SK-N-SH (cell line): ENCODE results near the gene SORL1. TPM values are rescaled to one million over a fixed set of nuclear protein-coding genes. Genes with fewer than 3 reads are reported as not detected.

Experiments used
- CTCF ChIA-PET: fragments of 300-600, 350-600 bp; formaldehyde crosslinking; extraction: SDS; loops from one replicate; lab custom pipeline; 2021; lab: Yijun Ruan, JAX
- POLR2A ChIA-PET: fragments of 350-600 bp; sonication (Branson Sonifier 250); formaldehyde crosslinking; extraction: SDS; loops from one replicate; lab custom pipeline; 2020; ENCODE audit warnings: antibody characterized with exemption, inconsistent platforms; lab: Yijun Ruan, JAX
- DNase-seq: peaks from one replicate; pipeline ENCODE4 v3.0.0; 2012
- H2AFZ ChIP-seq: fragments of 200-600 bp; sonication (generic); 2 replicates; pipeline ENCODE4 v1.8.1; 2016; ENCODE audit warnings: antibody characterized with exemption, mild to moderate bottlenecking, low read depth
- H3F3A ChIP-seq: fragments of 200-600 bp; sonication (generic); replicated peaks from 2 replicates; pipeline ENCODE3; 2016; ENCODE audit warnings: antibody characterized with exemption, mild to moderate bottlenecking; ENCODE audit not compliant: insufficient read depth
- H3K27ac ChIP-seq, 2 experiments: fragments of 200-500 bp in 1 of 2; fragments of 200-600 bp in 1 of 2; sonication (Bioruptor generic) in 1 of 2; sonication (generic), shearing (Covaris generic) in 1 of 2; 2 replicates each; pipeline versions ENCODE4 v1.5.1 to v1.6.1; 2014 to 2016; ENCODE audit warnings: low read depth in 2 of 2, inconsistent platforms in 1 of 2, low read length in 1 of 2, mild to moderate bottlenecking in 1 of 2, mixed read lengths in 1 of 2
- H3K27me3 ChIP-seq: fragments of 200-600 bp; sonication (generic), shearing (Covaris generic); 2 replicates; pipeline ENCODE4 v1.6.1; 2016; ENCODE audit warnings: mixed run types; ENCODE audit not compliant: insufficient read depth
- H3K36me3 ChIP-seq, 2 experiments: fragments of 200-500 bp in 1 of 2; fragments of 200-600 bp in 1 of 2; sonication (Bioruptor generic) in 1 of 2; sonication (generic) in 1 of 2; replicated peaks in 1 of 2; 2 replicates each; pipeline versions ENCODE3 to v1.5.1; 2014 to 2016; ENCODE audit warnings: low read length in 1 of 2, mild to moderate bottlenecking in 1 of 2; ENCODE audit not compliant: insufficient read depth in 2 of 2, control insufficient read depth in 1 of 2
- H3K4me1 ChIP-seq, 2 experiments: fragments of 200-500 bp in 1 of 2; fragments of 200-600 bp in 1 of 2; sonication (Bioruptor generic) in 1 of 2; sonication (generic), shearing (Covaris generic) in 1 of 2; 2 replicates each; pipeline versions ENCODE4 v1.5.1 to v1.6.1; 2014 to 2016; ENCODE audit warnings: low read depth in 1 of 2, low read length in 1 of 2, mixed run types in 1 of 2; ENCODE audit not compliant: insufficient read depth in 2 of 2, control insufficient read depth in 1 of 2
- H3K4me2 ChIP-seq: fragments of 200-600 bp; sonication (generic), shearing (Covaris generic); 2 replicates; pipeline ENCODE4 v1.6.1; 2017; ENCODE audit warnings: mixed run types
- H3K4me3 ChIP-seq, 2 experiments: fragments of 200-500 bp in 1 of 2; fragments of 200-600 bp in 1 of 2; sonication (Bioruptor generic) in 1 of 2; sonication (generic), shearing (Covaris generic) in 1 of 2; 2 replicates each; pipeline versions ENCODE4 v1.5.1 to v1.8.1; 2014 to 2016; ENCODE audit warnings: low read depth in 2 of 2, inconsistent platforms in 1 of 2, low read length in 1 of 2, mild to moderate bottlenecking in 1 of 2, mixed read lengths in 1 of 2, moderate library complexity in 1 of 2
- H3K79me2 ChIP-seq: fragments of 200-600 bp; sonication (generic); 2 replicates; pipeline ENCODE4 v1.8.1; 2017; ENCODE audit warnings: mild to moderate bottlenecking; ENCODE audit not compliant: insufficient read depth
- H3K9ac ChIP-seq: fragments of 200-600 bp; sonication (generic); 2 replicates; pipeline ENCODE4 v1.6.1; 2017; ENCODE audit warnings: mixed run types
- H3K9me2 ChIP-seq: fragments of 200-600 bp; sonication (generic); 2 replicates; pipeline ENCODE4 v1.6.1; 2017; ENCODE audit warnings: mixed run types
- H3K9me3 ChIP-seq: fragments of 200-600 bp; sonication (generic); 2 replicates; pipeline ENCODE4 v1.6.1; 2017; ENCODE audit warnings: mixed run types, mild to moderate bottlenecking, moderate library complexity
- H4K20me1 ChIP-seq: fragments of 200-600 bp; sonication (generic); 2 replicates; pipeline ENCODE4 v1.6.1; 2017; ENCODE audit warnings: mild to moderate bottlenecking, mixed run types; ENCODE audit not compliant: insufficient read depth
- EP300 ChIP-seq, 2 experiments: IDR thresholded peaks; 2 replicates each; pipeline versions ENCODE4 v1.4.0 to v1.6.1; 2012; ENCODE audit warnings: borderline replicate concordance in 1 of 2, low read depth in 1 of 2, low read length in 1 of 2
- FOSL2 ChIP-seq: IDR thresholded peaks from 2 replicates; pipeline ENCODE4 v1.4.0; 2012; ENCODE audit warnings: low read depth, mild to moderate bottlenecking, moderate library complexity, borderline replicate concordance
- FOXM1 ChIP-seq: IDR thresholded peaks from 2 replicates; pipeline ENCODE4 v1.4.0; 2012; ENCODE audit warnings: low read depth, mild to moderate bottlenecking
- MEF2A ChIP-seq: IDR thresholded peaks from 2 replicates; pipeline ENCODE4 v1.4.0; 2012; ENCODE audit warnings: low read depth, borderline replicate concordance
- NRF1 ChIP-seq: IDR thresholded peaks from 2 replicates; pipeline ENCODE4 v1.6.1; 2012; ENCODE audit warnings: low read depth, mild to moderate bottlenecking, low read length
- RCOR1 ChIP-seq: fragments of 150-350 bp; IDR thresholded peaks from 2 replicates; pipeline ENCODE4 v1.6.1; 2017; ENCODE audit warnings: antibody characterized with exemption, low read length
- TCF12 ChIP-seq: IDR thresholded peaks from 2 replicates; pipeline ENCODE4 v1.4.0; 2012
- TEAD4 ChIP-seq: IDR thresholded peaks from 2 replicates; pipeline ENCODE4 v1.4.0; 2012; ENCODE audit warnings: mild to moderate bottlenecking, borderline replicate concordance; ENCODE audit not compliant: insufficient read depth
- YY1 ChIP-seq: IDR thresholded peaks from 2 replicates; pipeline ENCODE4 v1.4.0; 2012; ENCODE audit warnings: low read depth, mild to moderate bottlenecking
- WGBS: methylation state at CpG from one replicate; pipeline ENCODE4 v1.1.6; 2017; ENCODE audit warnings: low lambda C conversion rate; 5-methylcytosine and 5-hydroxymethylcytosine counted together
- polyA plus RNA-seq, 3 experiments: library from polyadenylated mRNA; depleted of rRNA; stranded (reverse); fragments of >200 nt; gene quantifications; 2 replicates each; pipeline ENCODE4 v1.2.3, GENCODE V29; 2012
- TF ChIP-seq, protein P1 (sequence below): fragments of 150-350 bp; IDR thresholded peaks from 2 replicates; pipeline ENCODE4 v1.6.1; 2017; ENCODE audit warnings: antibody characterized with exemption, low read length, low read depth, borderline replicate concordance
- TF ChIP-seq, protein P2 (sequence below): fragments of 200-600 bp; sonication (generic); IDR thresholded peaks from 2 replicates; pipeline ENCODE4 v1.6.1; 2017; ENCODE audit warnings: antibody characterized with exemption, mild to moderate bottlenecking, moderate library complexity
- TF ChIP-seq, protein P3 (sequence below): IDR thresholded peaks from 2 replicates; pipeline ENCODE4 v1.4.0; 2012; ENCODE audit warnings: low read depth, borderline replicate concordance

The SORL1 gene
- polyA plus RNA-seq, 1 of the 3 experiments (the other 2 are of a cell fraction) = 7.1 TPM

DNA sequence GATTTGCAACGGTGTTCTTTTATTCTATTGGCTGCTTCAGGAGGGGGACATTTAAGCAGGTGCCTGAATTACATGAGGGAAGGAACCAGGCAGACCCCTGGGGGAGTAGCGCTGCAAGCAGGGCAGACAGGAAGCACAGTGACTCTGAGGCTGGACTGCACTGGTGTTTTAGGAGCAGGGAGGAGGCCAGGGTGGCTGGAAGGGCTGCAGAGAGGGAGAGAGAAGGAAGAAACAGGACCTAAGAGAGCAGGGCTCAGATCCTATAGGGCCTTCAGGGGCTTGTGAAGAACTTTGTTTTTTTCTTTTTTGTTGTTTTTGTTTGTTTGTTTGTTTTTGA, 63.2 kb downstream of the SORL1 start:
- Histone ChIP-seq H3K36me3 (no peaks in the 10 kb centered on the region), H3K4me3 (no peak overlapping the region), H3F3A (no peaks in the 10 kb centered on the region), H3K9me2 (no peaks in the 10 kb centered on the region), H3K4me1 (no peaks in the 10 kb centered on the region), H3K4me2 (no peak overlapping the region), H3K9me3 (no peaks in the 10 kb centered on the region), H3K27ac (no peak overlapping the region), H2AFZ (no peak overlapping the region), H3K9ac (no peak overlapping the region), H4K20me1 (no peaks in the 10 kb centered on the region), H3K79me2 (no peaks in the 10 kb centered on the region), H3K27me3 (no peaks in the 10 kb centered on the region)
- no peak for DNase-seq
- ChIA-PET CTCF (no interaction called here), POLR2A (no interaction called here)
- WGBS = 62% methylated on average over 2 of the region's 2 CpGs
- TF ChIP-seq, protein P1, sequence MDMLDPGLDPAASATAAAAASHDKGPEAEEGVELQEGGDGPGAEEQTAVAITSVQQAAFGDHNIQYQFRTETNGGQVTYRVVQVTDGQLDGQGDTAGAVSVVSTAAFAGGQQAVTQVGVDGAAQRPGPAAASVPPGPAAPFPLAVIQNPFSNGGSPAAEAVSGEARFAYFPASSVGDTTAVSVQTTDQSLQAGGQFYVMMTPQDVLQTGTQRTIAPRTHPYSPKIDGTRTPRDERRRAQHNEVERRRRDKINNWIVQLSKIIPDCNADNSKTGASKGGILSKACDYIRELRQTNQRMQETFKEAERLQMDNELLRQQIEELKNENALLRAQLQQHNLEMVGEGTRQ = no peak
- TF ChIP-seq FOSL2 (no peak), YY1 (no peak), RCOR1 (no peak), TEAD4 (no peak), NRF1 (no peak)
- TF ChIP-seq, protein P2, sequence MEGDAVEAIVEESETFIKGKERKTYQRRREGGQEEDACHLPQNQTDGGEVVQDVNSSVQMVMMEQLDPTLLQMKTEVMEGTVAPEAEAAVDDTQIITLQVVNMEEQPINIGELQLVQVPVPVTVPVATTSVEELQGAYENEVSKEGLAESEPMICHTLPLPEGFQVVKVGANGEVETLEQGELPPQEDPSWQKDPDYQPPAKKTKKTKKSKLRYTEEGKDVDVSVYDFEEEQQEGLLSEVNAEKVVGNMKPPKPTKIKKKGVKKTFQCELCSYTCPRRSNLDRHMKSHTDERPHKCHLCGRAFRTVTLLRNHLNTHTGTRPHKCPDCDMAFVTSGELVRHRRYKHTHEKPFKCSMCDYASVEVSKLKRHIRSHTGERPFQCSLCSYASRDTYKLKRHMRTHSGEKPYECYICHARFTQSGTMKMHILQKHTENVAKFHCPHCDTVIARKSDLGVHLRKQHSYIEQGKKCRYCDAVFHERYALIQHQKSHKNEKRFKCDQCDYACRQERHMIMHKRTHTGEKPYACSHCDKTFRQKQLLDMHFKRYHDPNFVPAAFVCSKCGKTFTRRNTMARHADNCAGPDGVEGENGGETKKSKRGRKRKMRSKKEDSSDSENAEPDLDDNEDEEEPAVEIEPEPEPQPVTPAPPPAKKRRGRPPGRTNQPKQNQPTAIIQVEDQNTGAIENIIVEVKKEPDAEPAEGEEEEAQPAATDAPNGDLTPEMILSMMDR = no peak
- TF ChIP-seq, protein P3, sequence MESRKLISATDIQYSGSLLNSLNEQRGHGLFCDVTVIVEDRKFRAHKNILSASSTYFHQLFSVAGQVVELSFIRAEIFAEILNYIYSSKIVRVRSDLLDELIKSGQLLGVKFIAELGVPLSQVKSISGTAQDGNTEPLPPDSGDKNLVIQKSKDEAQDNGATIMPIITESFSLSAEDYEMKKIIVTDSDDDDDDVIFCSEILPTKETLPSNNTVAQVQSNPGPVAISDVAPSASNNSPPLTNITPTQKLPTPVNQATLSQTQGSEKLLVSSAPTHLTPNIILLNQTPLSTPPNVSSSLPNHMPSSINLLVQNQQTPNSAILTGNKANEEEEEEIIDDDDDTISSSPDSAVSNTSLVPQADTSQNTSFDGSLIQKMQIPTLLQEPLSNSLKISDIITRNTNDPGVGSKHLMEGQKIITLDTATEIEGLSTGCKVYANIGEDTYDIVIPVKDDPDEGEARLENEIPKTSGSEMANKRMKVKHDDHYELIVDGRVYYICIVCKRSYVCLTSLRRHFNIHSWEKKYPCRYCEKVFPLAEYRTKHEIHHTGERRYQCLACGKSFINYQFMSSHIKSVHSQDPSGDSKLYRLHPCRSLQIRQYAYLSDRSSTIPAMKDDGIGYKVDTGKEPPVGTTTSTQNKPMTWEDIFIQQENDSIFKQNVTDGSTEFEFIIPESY = no peak

DNA sequence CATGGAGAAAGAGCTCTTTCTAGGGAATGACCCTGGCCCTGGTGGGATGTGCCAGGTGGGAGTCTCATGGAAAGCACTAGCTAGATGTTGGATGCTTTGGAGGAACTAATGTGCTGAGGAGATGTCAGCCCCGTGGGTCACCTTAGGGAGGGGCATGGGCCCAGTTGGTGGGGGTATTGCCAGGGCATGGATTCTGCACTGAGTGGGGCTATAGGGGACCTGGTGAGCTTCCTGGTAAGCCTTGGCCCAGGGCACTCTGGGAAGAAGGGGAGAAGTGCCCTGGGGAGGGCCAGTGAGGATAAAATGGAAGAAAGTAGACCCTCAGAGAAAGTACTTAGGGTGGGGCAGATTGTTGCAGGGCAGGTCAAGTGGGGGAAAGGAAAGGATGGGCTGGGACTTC, 65.9 kb downstream of the SORL1 start:
- Histone ChIP-seq H3F3A (no peaks in the 10 kb centered on the region), H3K9me3 (no peaks in the 10 kb centered on the region), H3K4me3 (no peak overlapping the region), H3K4me2 (no peak overlapping the region), H3K9me2 (no peaks in the 10 kb centered on the region), H3K27me3 (no peaks in the 10 kb centered on the region), H4K20me1 (no peaks in the 10 kb centered on the region), H3K4me1 (no peaks in the 10 kb centered on the region; a peak in 1 of 4 replicates), H3K79me2 (no peaks in the 10 kb centered on the region), H3K27ac (no peak overlapping the region), H3K36me3 (no peaks in the 10 kb centered on the region), H3K9ac (no peak overlapping the region), H2AFZ (no peak overlapping the region)
- TF ChIP-seq EP300 (IDR thresholded peaks at IDR 0.05; ENCODE audit: borderline replicate concordance in 1 of 2, low read depth in 1 of 2, low read length in 1 of 2) (no peak), FOXM1 (no peak), FOSL2 (no peak), TCF12 (no peak), MEF2A (no peak)
- TF ChIP-seq, protein P3 = no peak
- ChIA-PET POLR2A (no interaction called here), CTCF (no interaction called here)
- DNase-seq = no peak
- 50% methylated on average over 1 of the region's 1 CpG for WGBS
